Hepatocyte (in vitro differentiated cells): Measurements from ENCODE around the gene IP6K1. TPM values are rescaled to one million over a fixed set of nuclear protein-coding genes. Genes with fewer than 3 reads are reported as not detected.

Experiments used
- DNase-seq: peaks from one replicate; pipeline ENCODE4 v3.0.0-alpha.2; 2016; ENCODE audit warnings: low spot score
- H2AFZ ChIP-seq: fragments of 200-600 bp; sonication (generic); 2 replicates; pipeline ENCODE4 v1.6.0; 2016; ENCODE audit warnings: antibody characterized with exemption, mild to moderate bottlenecking
- H3K27ac ChIP-seq: fragments of 200-600 bp; sonication (generic); 2 replicates; pipeline ENCODE4 v1.5.1; 2016; ENCODE audit warnings: mild to moderate bottlenecking
- H3K27me3 ChIP-seq: fragments of 200-600 bp; sonication (generic); 2 replicates; pipeline ENCODE4 v1.6.1; 2016
- H3K36me3 ChIP-seq: fragments of 200-600 bp; sonication (generic); replicated peaks from 2 replicates; pipeline ENCODE4 v1.5.1; 2016; ENCODE audit warnings: low read depth; ENCODE audit not compliant: insufficient read depth
- H3K4me1 ChIP-seq: fragments of 200-600 bp; sonication (generic); 2 replicates; pipeline ENCODE4 v1.5.1; 2016; ENCODE audit warnings: mild to moderate bottlenecking, moderate library complexity; ENCODE audit not compliant: insufficient read depth
- H3K4me2 ChIP-seq: fragments of 200-600 bp; sonication (generic); 2 replicates; pipeline ENCODE4 v1.6.0; 2016
- H3K4me3 ChIP-seq: fragments of 200-600 bp; sonication (generic); 2 replicates; pipeline ENCODE4 v1.5.1; 2016; ENCODE audit warnings: mild to moderate bottlenecking
- H3K79me2 ChIP-seq: fragments of 200-600 bp; sonication (generic); 2 replicates; pipeline ENCODE4 v1.6.0; 2017; ENCODE audit warnings: mild to moderate bottlenecking
- H3K9me2 ChIP-seq: fragments of 200-600 bp; sonication (generic); replicated peaks from 2 replicates; pipeline ENCODE4 v1.6.0; 2017; ENCODE audit warnings: mild to moderate bottlenecking; ENCODE audit not compliant: insufficient read depth
- H3K9me3 ChIP-seq: fragments of 200-600 bp; sonication (generic); 2 replicates; pipeline ENCODE4 v1.5.1; 2016; ENCODE audit warnings: low read depth, mild to moderate bottlenecking
- H4K20me1 ChIP-seq: fragments of 200-600 bp; sonication (generic); 2 replicates; pipeline ENCODE4 v1.6.0; 2016; ENCODE audit warnings: mild to moderate bottlenecking; ENCODE audit not compliant: insufficient read depth, poor library complexity, severe bottlenecking
- EZH2 ChIP-seq: fragments of 200-600 bp; sonication (generic); IDR thresholded peaks from 2 replicates; pipeline ENCODE4 v1.6.1; 2016; ENCODE audit warnings: antibody characterized with exemption, mild to moderate bottlenecking, borderline replicate concordance
- EZH2phosphoT487 ChIP-seq: fragments of 200-600 bp; sonication (generic); IDR thresholded peaks from one replicate; pipeline ENCODE4 v1.6.1; 2018; ENCODE audit warnings: antibody characterized with exemption, mild to moderate bottlenecking, low read depth, moderate library complexity; ENCODE audit not compliant: unreplicated experiment, severe bottlenecking
- WGBS: methylation state at CpG from one replicate; pipeline ENCODE4 v1.1.6; 2016; ENCODE audit warnings: low lambda C conversion rate; ENCODE audit errors: missing lambda C conversion rate; 5-methylcytosine and 5-hydroxymethylcytosine counted together
- polyA plus RNA-seq: library from polyadenylated mRNA; unstranded; fragments of >200 nt; fragmentation: Nextera tagmentation; extraction: Ambion mirVana; gene quantifications from 2 replicates; pipeline ENCODE4 v1.2.1, GENCODE V29; 2016
- total RNA-seq: library from RNA; depleted of rRNA; stranded (reverse); fragments of >200 nt; gene quantifications from 2 replicates; pipeline ENCODE4 v1.2.3, GENCODE V29; 2014
- TF ChIP-seq, protein P1 (sequence below): fragments of 200-600 bp; sonication (generic); IDR thresholded peaks from 2 replicates; pipeline ENCODE4 v1.5.1; 2016; ENCODE audit warnings: antibody characterized with exemption, mild to moderate bottlenecking; ENCODE audit not compliant: poor library complexity

IP6K1 gene
- total and polyA plus RNA-seq, 2 experiments from 2014 or later, result 21.6 to 32.6 TPM

DNA sequence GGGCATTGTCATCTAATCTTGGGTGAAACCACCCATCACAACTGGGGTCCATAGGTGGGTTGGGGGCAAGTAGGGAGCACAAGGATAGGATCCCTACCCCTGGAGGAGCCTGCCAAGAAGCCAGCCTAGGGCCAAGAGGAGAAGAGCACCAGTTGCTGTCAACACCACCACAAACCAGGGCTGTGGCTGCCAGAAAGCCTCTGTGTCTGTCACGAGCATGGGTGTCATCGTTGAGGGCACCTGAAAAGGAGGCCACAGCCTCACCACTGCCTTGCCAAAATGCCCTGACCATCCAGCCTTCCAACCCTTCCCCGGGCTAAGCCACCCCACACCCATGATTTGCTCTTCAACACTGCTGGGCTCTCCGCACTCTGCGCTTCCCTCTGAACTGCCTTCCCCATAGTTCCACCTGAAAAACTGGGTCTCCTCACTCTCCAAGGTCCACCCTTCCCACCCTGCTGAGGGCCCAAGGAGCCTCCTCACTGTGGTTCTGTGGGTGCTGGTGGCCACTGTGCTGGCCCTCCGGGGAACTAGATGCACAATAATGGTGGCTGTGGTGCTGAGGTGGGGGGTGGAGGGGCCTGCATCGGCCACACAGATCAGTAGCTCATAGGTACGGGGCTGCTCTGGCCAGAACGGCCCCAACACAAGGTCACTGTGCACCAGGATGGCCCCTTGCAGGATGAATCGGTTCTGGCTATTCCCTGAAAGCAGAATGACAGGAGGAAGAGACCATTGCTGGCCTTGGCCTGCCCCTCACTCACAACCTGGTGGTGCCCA lies 6.2 kb upstream of the IP6K1 start:
- no peaks in the 10 kb centered on the region for H3K9me3 ChIP-seq
- DNase-seq, result no peak
- H3K36me3 ChIP-seq, result no peaks in the 10 kb centered on the region
- no peaks in the 10 kb centered on the region for H3K27me3 ChIP-seq
- H3K79me2 ChIP-seq, result no peaks in the 10 kb centered on the region
- no peaks in the 10 kb centered on the region for H3K9me2 ChIP-seq
- H3K27ac ChIP-seq, result no peak overlapping the region
- 94% methylated on average over 10 of the region's 10 CpGs for WGBS
- no peaks in the 10 kb centered on the region for H4K20me1 ChIP-seq
- H2AFZ ChIP-seq, result no peak overlapping the region
- no peaks in the 10 kb centered on the region for H3K4me1 ChIP-seq
- TF ChIP-seq EZH2 (no peak), EZH2phosphoT487 (no peak)
- TF ChIP-seq, protein P1, sequence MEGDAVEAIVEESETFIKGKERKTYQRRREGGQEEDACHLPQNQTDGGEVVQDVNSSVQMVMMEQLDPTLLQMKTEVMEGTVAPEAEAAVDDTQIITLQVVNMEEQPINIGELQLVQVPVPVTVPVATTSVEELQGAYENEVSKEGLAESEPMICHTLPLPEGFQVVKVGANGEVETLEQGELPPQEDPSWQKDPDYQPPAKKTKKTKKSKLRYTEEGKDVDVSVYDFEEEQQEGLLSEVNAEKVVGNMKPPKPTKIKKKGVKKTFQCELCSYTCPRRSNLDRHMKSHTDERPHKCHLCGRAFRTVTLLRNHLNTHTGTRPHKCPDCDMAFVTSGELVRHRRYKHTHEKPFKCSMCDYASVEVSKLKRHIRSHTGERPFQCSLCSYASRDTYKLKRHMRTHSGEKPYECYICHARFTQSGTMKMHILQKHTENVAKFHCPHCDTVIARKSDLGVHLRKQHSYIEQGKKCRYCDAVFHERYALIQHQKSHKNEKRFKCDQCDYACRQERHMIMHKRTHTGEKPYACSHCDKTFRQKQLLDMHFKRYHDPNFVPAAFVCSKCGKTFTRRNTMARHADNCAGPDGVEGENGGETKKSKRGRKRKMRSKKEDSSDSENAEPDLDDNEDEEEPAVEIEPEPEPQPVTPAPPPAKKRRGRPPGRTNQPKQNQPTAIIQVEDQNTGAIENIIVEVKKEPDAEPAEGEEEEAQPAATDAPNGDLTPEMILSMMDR, result no peak
- no peak overlapping the region for H3K4me2 ChIP-seq
- no peak overlapping the region for H3K4me3 ChIP-seq

DNA sequence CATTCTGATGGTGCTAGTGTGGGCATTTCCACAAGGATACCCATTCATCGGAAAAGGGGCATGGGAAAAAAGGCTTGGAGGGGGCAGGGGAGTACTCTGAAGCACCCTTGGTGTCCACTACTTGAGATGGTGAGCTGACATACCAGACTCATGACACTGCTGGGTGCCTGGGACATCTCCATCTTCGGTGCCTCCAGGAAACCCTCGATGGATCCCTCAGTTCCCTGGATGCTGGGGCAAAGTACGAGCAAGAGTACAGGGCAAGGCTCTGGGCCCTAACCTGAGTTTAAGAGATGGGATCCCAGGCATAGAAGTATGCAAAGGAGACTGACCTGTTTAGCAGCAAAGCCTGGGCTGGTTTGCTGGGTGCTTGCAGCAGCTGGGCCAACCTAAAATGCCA lies 5.2 kb upstream of the IP6K1 start:
- WGBS, result 92% methylated on average over 4 of the region's 4 CpGs
- H3K27ac ChIP-seq, result no peak overlapping the region
- no peaks in the 10 kb centered on the region for H3K9me2 ChIP-seq
- no peaks in the 10 kb centered on the region for H3K27me3 ChIP-seq
- H3K79me2 ChIP-seq, result no peaks in the 10 kb centered on the region
- H3K9me3 ChIP-seq, result no peaks in the 10 kb centered on the region
- H4K20me1 ChIP-seq, result no peaks in the 10 kb centered on the region
- H3K4me1 ChIP-seq, result peaks cover 3% of the 10 kb centered on the region
- TF ChIP-seq, protein P1, result no peak
- no peak for TF ChIP-seq EZH2phosphoT487
- no peak for TF ChIP-seq EZH2
- no peak overlapping the region for H3K4me2 ChIP-seq
- no peak for DNase-seq
- no peak overlapping the region for H2AFZ ChIP-seq
- H3K36me3 ChIP-seq, result no peaks in the 10 kb centered on the region
- no peak overlapping the region for H3K4me3 ChIP-seq

DNA sequence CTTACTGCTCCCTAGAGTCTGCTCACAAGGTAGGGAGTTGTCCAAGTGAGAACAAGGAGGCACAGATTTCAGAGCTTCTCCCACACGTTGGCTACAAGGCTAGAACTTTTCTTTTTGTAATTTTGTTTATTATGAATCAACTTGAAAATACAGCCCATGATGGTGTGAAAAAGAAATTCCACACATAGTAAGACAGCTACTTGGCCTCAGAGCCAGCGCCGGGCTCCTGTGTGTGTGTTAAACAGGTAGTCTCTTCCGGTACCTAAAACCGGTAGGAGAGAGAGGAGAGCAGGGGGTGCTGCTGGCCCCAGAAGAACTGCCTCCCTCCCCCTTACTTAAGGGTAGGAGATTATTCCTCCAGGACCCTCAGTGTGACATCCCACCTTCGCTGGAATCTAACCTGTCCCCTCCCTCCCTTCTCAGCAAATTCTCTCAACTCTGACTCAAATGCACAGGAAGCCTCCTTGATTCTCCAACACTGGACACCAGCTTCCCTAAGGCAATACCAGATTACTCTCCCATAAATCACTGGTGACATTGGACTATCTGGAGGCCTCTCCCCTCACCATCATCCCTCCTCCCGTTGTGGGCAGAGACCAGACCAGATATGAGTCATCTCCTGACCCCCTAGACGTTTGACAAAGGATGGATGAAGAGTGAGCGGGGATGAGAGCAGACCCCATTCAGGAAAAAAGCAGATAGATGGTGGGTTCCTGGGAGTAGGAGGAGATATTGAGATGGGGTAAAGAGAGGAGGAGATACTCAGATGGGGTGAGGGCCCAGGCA lies 4.5 kb upstream of the IP6K1 start:
- DNase-seq, result no peak
- 55% methylated on average over 9 of the region's 9 CpGs for WGBS
- Histone ChIP-seq H3K27me3 (no peaks in the 10 kb centered on the region), H3K79me2 (peaks cover 4% of the 10 kb centered on the region), H3K27ac (no peak overlapping the region), H2AFZ (no peak overlapping the region), H4K20me1 (no peaks in the 10 kb centered on the region), H3K4me3 (no peak overlapping the region), H3K4me2 (no peak overlapping the region), H3K36me3 (no peaks in the 10 kb centered on the region), H3K4me1 (peaks cover 3% of the 10 kb centered on the region), H3K9me2 (no peaks in the 10 kb centered on the region), H3K9me3 (no peaks in the 10 kb centered on the region)
- no peak for TF ChIP-seq EZH2
- TF ChIP-seq, protein P1, result no peak
- no peak for TF ChIP-seq EZH2phosphoT487
